ENCODE measurements around the gene ARHGAP22.
A peak's percentile ranks its signal among the peaks of the same experiment; 100 is the strongest.

Gene ARHGAP22

GRCh38 chr10:48589266-48589665, 15.6 kb downstream of the ARHGAP22 start:
- Mint-ChIP-seq H3K4me3 (no peak overlapping the region), H3K27ac (no peak overlapping the region), H3K27me3 (no peaks in the 10 kb centered on the region), H3K9me3 (peaks cover 5% of the 10 kb centered on the region), H3K4me1 (peaks cover 9% of the 10 kb centered on the region), H3K36me3 (peaks cover 5% of the 10 kb centered on the region)
- no peak for ATAC-seq

GRCh38 chr10:48587819-48588218, 17.1 kb downstream of the ARHGAP22 start:
- Mint-ChIP-seq H3K9me3 (peaks cover 5% of the 10 kb centered on the region), H3K27me3 (no peaks in the 10 kb centered on the region), H3K27ac (no peak overlapping the region), H3K4me3 (no peak overlapping the region), H3K4me1 (peaks cover 15% of the 10 kb centered on the region), H3K36me3 (peaks cover 5% of the 10 kb centered on the region)
- no peak for ATAC-seq

GRCh38 chr10:48587101-48587500, 17.8 kb downstream of the ARHGAP22 start:
- H3K4me3 Mint-ChIP-seq = no peak overlapping the region
- peaks cover 5% of the 10 kb centered on the region for H3K36me3 Mint-ChIP-seq
- no peak for ATAC-seq
- H3K27ac Mint-ChIP-seq = no peak overlapping the region
- H3K9me3 Mint-ChIP-seq = peaks cover 5% of the 10 kb centered on the region
- no peaks in the 10 kb centered on the region for H3K27me3 Mint-ChIP-seq
- peaks cover 17% of the 10 kb centered on the region for H3K4me1 Mint-ChIP-seq

GRCh38 chr10:48582970-48583369, 21.9 kb downstream of the ARHGAP22 start:
- peak; percentile 13 for ATAC-seq
- Mint-ChIP-seq H3K27me3 (no peaks in the 10 kb centered on the region), H3K36me3 (peaks cover 12% of the 10 kb centered on the region), H3K9me3 (peaks cover 5% of the 10 kb centered on the region), H3K4me1 (peaks cover 44% of the 10 kb centered on the region), H3K4me3 (no peak overlapping the region), H3K27ac (no peak overlapping the region)

- Mint-ChIP-seq H3K9me3 (peaks cover 1% of the 10 kb centered on the region), H3K36me3 (peaks cover 13% of the 10 kb centered on the region), H3K27me3 (no peaks in the 10 kb centered on the region), H3K27ac (peak overlapping the region; percentile 97), H3K4me3 (no peak overlapping the region), H3K4me1 (peaks cover 62% of the 10 kb centered on the region)
- no peak for ATAC-seq
These were observed 24.6 kb downstream of the ARHGAP22 start for GRCh38 chr10:48580236-48580635.

GRCh38 chr10:48579251-48579960, 25.5 kb downstream of the ARHGAP22 start:
- Mint-ChIP-seq H3K4me1 (peaks cover 69% of the 10 kb centered on the region), H3K27ac (peak overlapping the region; percentile 97), H3K36me3 (peaks cover 13% of the 10 kb centered on the region), H3K4me3 (no peak overlapping the region), H3K27me3 (no peaks in the 10 kb centered on the region), H3K9me3 (no peaks in the 10 kb centered on the region)
- no peak for ATAC-seq

- ATAC-seq = peak; percentile 70
- no peaks in the 10 kb centered on the region for H3K27me3 Mint-ChIP-seq
- peaks cover 13% of the 10 kb centered on the region for H3K36me3 Mint-ChIP-seq
- H3K27ac Mint-ChIP-seq = peak overlapping the region; percentile 97
- H3K9me3 Mint-ChIP-seq = no peaks in the 10 kb centered on the region
- H3K4me3 Mint-ChIP-seq = peak overlapping the region; percentile 63
- H3K4me1 Mint-ChIP-seq = peaks cover 84% of the 10 kb centered on the region
These were observed 27.7 kb downstream of the ARHGAP22 start for GRCh38 chr10:48577158-48577557.

- Mint-ChIP-seq H3K4me1 (peaks cover 86% of the 10 kb centered on the region), H3K27ac (peak overlapping the region; percentile 97)
These were observed 28.4 kb downstream of the ARHGAP22 start for GRCh38 chr10:48576501-48576900.

GRCh38 chr10:48575901-48576300, 29.0 kb downstream of the ARHGAP22 start:
- no peak overlapping the region for H3K4me3 Mint-ChIP-seq
- H3K27ac Mint-ChIP-seq = peak overlapping the region; percentile 97
- no peak for ATAC-seq
- no peaks in the 10 kb centered on the region for H3K27me3 Mint-ChIP-seq
- peaks cover 89% of the 10 kb centered on the region for H3K4me1 Mint-ChIP-seq
- H3K9me3 Mint-ChIP-seq = no peaks in the 10 kb centered on the region
- peaks cover 13% of the 10 kb centered on the region for H3K36me3 Mint-ChIP-seq

More at GRCh38 chr10:48576501-48576900, 28.4 kb downstream of the ARHGAP22 start:
- ATAC-seq = no peak
- no peak overlapping the region for H3K4me3 Mint-ChIP-seq
- no peaks in the 10 kb centered on the region for H3K27me3 Mint-ChIP-seq
- no peaks in the 10 kb centered on the region for H3K9me3 Mint-ChIP-seq
- peaks cover 13% of the 10 kb centered on the region for H3K36me3 Mint-ChIP-seq

- Mint-ChIP-seq H3K9me3 (no peaks in the 10 kb centered on the region), H3K36me3 (peaks cover 9% of the 10 kb centered on the region), H3K4me1 (peaks cover 84% of the 10 kb centered on the region), H3K27ac (peak overlapping the region; percentile 97), H3K4me3 (peak overlapping the region; percentile 62), H3K27me3 (no peaks in the 10 kb centered on the region)
- ATAC-seq = peak; percentile 69
These were observed 30.0 kb downstream of the ARHGAP22 start for GRCh38 chr10:48574817-48575380.

- H3K27ac Mint-ChIP-seq = peak overlapping the region; percentile 97
These were observed 30.5 kb downstream of the ARHGAP22 start for GRCh38 chr10:48574322-48574796.

GRCh38 chr10:48573045-48573444, 31.8 kb downstream of the ARHGAP22 start:
- no peak for ATAC-seq
- no peak overlapping the region for H3K4me3 Mint-ChIP-seq
- no peaks in the 10 kb centered on the region for H3K9me3 Mint-ChIP-seq
- H3K27ac Mint-ChIP-seq = peak overlapping the region; percentile 97
- no peaks in the 10 kb centered on the region for H3K27me3 Mint-ChIP-seq
- peaks cover 5% of the 10 kb centered on the region for H3K36me3 Mint-ChIP-seq
- H3K4me1 Mint-ChIP-seq = peaks cover 66% of the 10 kb centered on the region

More at GRCh38 chr10:48574322-48574796, 30.5 kb downstream of the ARHGAP22 start:
- Mint-ChIP-seq H3K9me3 (no peaks in the 10 kb centered on the region), H3K36me3 (peaks cover 5% of the 10 kb centered on the region), H3K27me3 (no peaks in the 10 kb centered on the region), H3K4me1 (peaks cover 79% of the 10 kb centered on the region), H3K4me3 (peak overlapping the region; percentile 62)
- ATAC-seq = peak; percentile 89

- Mint-ChIP-seq H3K4me3 (no peak overlapping the region), H3K4me1 (peaks cover 62% of the 10 kb centered on the region), H3K27ac (peak overlapping the region; percentile 97), H3K9me3 (no peaks in the 10 kb centered on the region), H3K27me3 (no peaks in the 10 kb centered on the region), H3K36me3 (peaks cover 5% of the 10 kb centered on the region)
- ATAC-seq = no peak
These were observed 32.5 kb downstream of the ARHGAP22 start for GRCh38 chr10:48572414-48572813.

- no peak overlapping the region for H3K27ac Mint-ChIP-seq
- no peak for ATAC-seq
- H3K36me3 Mint-ChIP-seq = no peaks in the 10 kb centered on the region
- no peak overlapping the region for H3K4me3 Mint-ChIP-seq
- no peaks in the 10 kb centered on the region for H3K27me3 Mint-ChIP-seq
- H3K4me1 Mint-ChIP-seq = peaks cover 28% of the 10 kb centered on the region
- no peaks in the 10 kb centered on the region for H3K9me3 Mint-ChIP-seq
These were observed 36.3 kb downstream of the ARHGAP22 start for GRCh38 chr10:48568546-48568945.

GRCh38 chr10:48568131-48568530, 36.7 kb downstream of the ARHGAP22 start:
- no peak for ATAC-seq
- Mint-ChIP-seq H3K9me3 (no peaks in the 10 kb centered on the region), H3K4me3 (no peak overlapping the region), H3K27me3 (no peaks in the 10 kb centered on the region), H3K4me1 (peaks cover 24% of the 10 kb centered on the region), H3K27ac (no peak overlapping the region), H3K36me3 (no peaks in the 10 kb centered on the region)

- H3K36me3 Mint-ChIP-seq = no peaks in the 10 kb centered on the region
- H3K9me3 Mint-ChIP-seq = no peaks in the 10 kb centered on the region
- H3K4me1 Mint-ChIP-seq = peaks cover 16% of the 10 kb centered on the region
- no peaks in the 10 kb centered on the region for H3K27me3 Mint-ChIP-seq
- H3K27ac Mint-ChIP-seq = no peak overlapping the region
- H3K4me3 Mint-ChIP-seq = no peak overlapping the region
- ATAC-seq = no peak
These were observed 37.5 kb downstream of the ARHGAP22 start for GRCh38 chr10:48567346-48567745.

Measured in stimulated activated memory B cell treated with anti-CD40 and anti-IgM and Interleukin-4, amounts not matched to agents 10 μg/mL and 1 μg/mL and 100 μg/mL, for 72 hours (primary cell).